GM12878 (cell line): Measurements from ENCODE around the gene CHRNA3.

Experiments
- CTCF ChIP-seq, 3 experiments: IDR thresholded peaks in 2 of 3; conservative IDR thresholded peaks in 1 of 3; 2 replicates each; pipeline ENCODE4 v1.5.1; 2011; ENCODE audit warnings: low read depth in 3 of 3, low read length in 3 of 3, mild to moderate bottlenecking in 3 of 3, control low read depth in 2 of 3, moderate library complexity in 2 of 3, inconsistent platforms in 1 of 3, mixed read lengths in 1 of 3; ENCODE audit not compliant: control insufficient read depth in 2 of 3, insufficient read depth in 1 of 3; ENCODE audit errors: extremely low read depth in 1 of 3
- E2F4 ChIP-seq: IDR thresholded peaks from 2 replicates; pipeline ENCODE4 v1.6.1; 2012; ENCODE audit warnings: low read depth, low read length, improper control_type of control experiment
- RAD51 ChIP-seq: fragments of 450-650 bp; IDR thresholded peaks from 2 replicates; pipeline ENCODE4 v1.6.1; 2016; ENCODE audit warnings: moderate library complexity, mild to moderate bottlenecking, inconsistent platforms
- SPI1 ChIP-seq: IDR thresholded peaks from 2 replicates; pipeline ENCODE4 v1.6.1; 2011; ENCODE audit warnings: low read depth, mild to moderate bottlenecking, low read length, moderate library complexity, borderline replicate concordance; ENCODE audit not compliant: insufficient read depth
- ZZZ3 ChIP-seq: IDR thresholded peaks from 2 replicates; pipeline ENCODE4 v1.6.1; 2011; ENCODE audit warnings: low read depth; ENCODE audit not compliant: control insufficient read depth, insufficient read length

- TF ChIP-seq SPI1 (no peak), RAD51 (no peak), ZZZ3 (no peak), CTCF (IDR thresholded peaks at IDR 0.05 in 2 of 3, conservative IDR thresholded peaks at IDR 0.05 in 1 of 3; ENCODE audit: control insufficient read depth in 2 of 3, extremely low read depth in 1 of 3, insufficient read depth in 1 of 3, low read depth in 3 of 3, low read length in 3 of 3) (no peak), E2F4 (no peak)
Observed at GRCh38 chr15:78641749-78642275, 21.0 kb upstream of the CHRNA3 start.
